Sigmoid colon (tissue), 4 donors: ENCODE measurements around the gene SAMM50.

ENCODE experiments used
- CTCF ChIP-seq, 4 experiments: fragments of 450-650 bp in 3 of 4; fragments of 200-600 bp in 1 of 4; IDR thresholded peaks; one replicate each; pipeline ENCODE4 v1.5.1; 2016 to 2019; ENCODE audit warnings: antibody characterized with exemption in 4 of 4, mild to moderate bottlenecking in 3 of 4, moderate library complexity in 2 of 4
- POLR2AphosphoS5 ChIP-seq, 4 donors: sonication (generic); formaldehyde crosslinking; IDR thresholded peaks; one replicate each; pipeline ENCODE4 v1.6.1; 2017; ENCODE audit warnings: antibody characterized with exemption in 4 of 4

GRCh38 chr22:43925433-43926348 is 29.6 kb upstream of the SAMM50 start:
- TF ChIP-seq POLR2AphosphoS5 (IDR thresholded peaks at IDR 0.05) (no peak), CTCF (IDR thresholded peaks at IDR 0.05) (no peak)
